SK-N-SH treated with all-trans-retinoic acid at 6 μM for 48 hours (cell line): ENCODE data around the gene FCHO2.

Experiments used
- ATAC-seq: fragments of 200-7000 bp; cut with Tn5 transposase; 3 replicates; pipeline ENCODE4 v1.9.1; 2020; ENCODE audit warnings: mild to moderate bottlenecking, moderate library complexity
- ARNTL ChIP-seq: fragments of 450-650 bp; formaldehyde crosslinking; IDR thresholded peaks from 2 replicates; pipeline ENCODE4 v1.5.0; 2020; ENCODE audit warnings: low read depth, mild to moderate bottlenecking, moderate library complexity, borderline replicate concordance
- CREB5 ChIP-seq: fragments of 250-450 bp; sonication (Bioruptor Pico); IDR thresholded peaks from 2 replicates; pipeline ENCODE4 v1.5.1; 2020; ENCODE audit warnings: low read depth, mild to moderate bottlenecking, moderate library complexity
- CSDC2 ChIP-seq: fragments of 250-450 bp; sonication (Bioruptor Pico); IDR thresholded peaks from 2 replicates; pipeline ENCODE4 v1.5.0; 2020; ENCODE audit warnings: mild to moderate bottlenecking, moderate library complexity
- CSRNP3 ChIP-seq: fragments of 250-450 bp; sonication (Bioruptor Pico); IDR thresholded peaks from 2 replicates; pipeline ENCODE4 v1.5.1; 2021; ENCODE audit warnings: mild to moderate bottlenecking, moderate library complexity
- ESRRG ChIP-seq: fragments of 250-450 bp; sonication (Bioruptor Pico); IDR thresholded peaks from 2 replicates; pipeline ENCODE4 v1.6.1; 2021; ENCODE audit warnings: mild to moderate bottlenecking
- GLIS3 ChIP-seq: fragments of 250-450 bp; sonication (Bioruptor Pico); IDR thresholded peaks from 2 replicates; pipeline ENCODE4 v1.5.0; 2020; ENCODE audit warnings: mild to moderate bottlenecking, moderate library complexity
- ISL1 ChIP-seq: fragments of 250-450 bp; sonication (Bioruptor Pico); IDR thresholded peaks from 2 replicates; pipeline ENCODE4 v2.1.2; 2022; ENCODE audit warnings: mild to moderate bottlenecking, moderate library complexity
- OSR1 ChIP-seq: fragments of 250-450 bp; sonication (Bioruptor Pico); IDR thresholded peaks from 2 replicates; pipeline ENCODE4 v1.8.0; 2022; ENCODE audit warnings: moderate library complexity, mild to moderate bottlenecking, inconsistent platforms
- POU6F1 ChIP-seq: fragments of 250-450 bp; sonication (Bioruptor Pico); IDR thresholded peaks from 2 replicates; pipeline ENCODE4 v1.8.0; 2021; ENCODE audit warnings: low read depth, mild to moderate bottlenecking, moderate library complexity, borderline replicate concordance
- PPARA ChIP-seq: fragments of 250-450 bp; sonication (Bioruptor Pico); IDR thresholded peaks from 2 replicates; pipeline ENCODE4 v1.5.0; 2020; ENCODE audit warnings: mild to moderate bottlenecking, borderline replicate concordance
- RARB ChIP-seq: fragments of 250-450 bp; sonication (Bioruptor Pico); IDR thresholded peaks from 2 replicates; pipeline ENCODE4 v1.8.0; 2021; ENCODE audit warnings: mild to moderate bottlenecking, moderate library complexity
- SNAI2 ChIP-seq: fragments of 250-450 bp; sonication (Bioruptor Pico); IDR thresholded peaks from 2 replicates; pipeline ENCODE4 v1.5.0; 2020; ENCODE audit warnings: mild to moderate bottlenecking, moderate library complexity
- TCF4 ChIP-seq: fragments of 250-450 bp; sonication (Bioruptor Pico); IDR thresholded peaks from 2 replicates; pipeline ENCODE4 v1.8.0; 2021; ENCODE audit warnings: mild to moderate bottlenecking, moderate library complexity, borderline replicate concordance
- TOX ChIP-seq: fragments of 250-450 bp; sonication (Bioruptor Pico); IDR thresholded peaks from 2 replicates; pipeline ENCODE4 v1.8.0; 2021; ENCODE audit warnings: mild to moderate bottlenecking, moderate library complexity, borderline replicate concordance
- ZC3H10 ChIP-seq: fragments of 250-450 bp; sonication (Bioruptor Pico); IDR thresholded peaks from 2 replicates; pipeline ENCODE4 v1.5.1; 2021; ENCODE audit warnings: mild to moderate bottlenecking, moderate library complexity
- ZFP3 ChIP-seq: fragments of 250-450 bp; sonication (Bioruptor Pico); IDR thresholded peaks from 2 replicates; pipeline ENCODE4 v1.5.0; 2020; ENCODE audit warnings: mild to moderate bottlenecking, moderate library complexity
- ZFP30 ChIP-seq: fragments of 450-650 bp; formaldehyde crosslinking; IDR thresholded peaks from 2 replicates; pipeline ENCODE4 v1.5.0; 2022; ENCODE audit warnings: mild to moderate bottlenecking, moderate library complexity
- ZNF565 ChIP-seq: fragments of 450-650 bp; formaldehyde crosslinking; conservative IDR thresholded peaks from 2 replicates; pipeline ENCODE4 v1.5.0; 2020; ENCODE audit warnings: low read depth, mild to moderate bottlenecking, moderate library complexity
- ZNF70 ChIP-seq: fragments of 450-650 bp; formaldehyde crosslinking; IDR thresholded peaks from 2 replicates; pipeline ENCODE4 v1.5.0; 2020; ENCODE audit warnings: mild to moderate bottlenecking, moderate library complexity
- ZNF8 ChIP-seq: fragments of 450-650 bp; formaldehyde crosslinking; IDR thresholded peaks from 2 replicates; pipeline ENCODE4 v1.5.0; 2020; ENCODE audit warnings: mild to moderate bottlenecking, moderate library complexity

FCHO2 gene

GRCh38 chr5:72936893-72937292, 18.9 kb upstream of the FCHO2 start (continued):
- TF ChIP-seq ZNF70 (CRISPR knock-in tag) = no peak
- no peak for TF ChIP-seq ZFP30 (CRISPR knock-in tag)
- no peak for TF ChIP-seq ZNF8
- no peak for TF ChIP-seq TOX
- TF ChIP-seq ESRRG (CRISPR knock-in tag) = no peak
- no peak for TF ChIP-seq TCF4 (CRISPR knock-in tag)
- no peak for TF ChIP-seq ZC3H10 (CRISPR knock-in tag)
- no peak for TF ChIP-seq CSRNP3 (CRISPR knock-in tag)
- no peak for TF ChIP-seq CSDC2
- no peak for TF ChIP-seq OSR1
- TF ChIP-seq GLIS3 = no peak
- no peak for TF ChIP-seq ZNF565 (CRISPR knock-in tag)

- no peak for TF ChIP-seq PPARA (CRISPR knock-in tag)
- TF ChIP-seq ARNTL (CRISPR knock-in tag) = no peak
- TF ChIP-seq POU6F1 = no peak
- ATAC-seq = no peak
Measured at GRCh38 chr5:72937517-72938061, 18.3 kb upstream of the FCHO2 start.

- TF ChIP-seq SNAI2 (CRISPR knock-in tag) = no peak
- TF ChIP-seq ARNTL (CRISPR knock-in tag) = no peak
- TF ChIP-seq ZNF70 (CRISPR knock-in tag) = no peak
- no peak for TF ChIP-seq POU6F1
- no peak for TF ChIP-seq ZFP3
- TF ChIP-seq CREB5 (CRISPR knock-in tag) = no peak
- TF ChIP-seq ZC3H10 (CRISPR knock-in tag) = no peak
- TF ChIP-seq ZFP30 (CRISPR knock-in tag) = no peak
- TF ChIP-seq CSRNP3 (CRISPR knock-in tag) = no peak
- TF ChIP-seq ESRRG (CRISPR knock-in tag) = no peak
- TF ChIP-seq RARB (CRISPR knock-in tag) = no peak
- no peak for TF ChIP-seq CSDC2
- TF ChIP-seq GLIS3 = no peak
- TF ChIP-seq TOX = no peak
- ATAC-seq = no peak
Measured at GRCh38 chr5:72938206-72938605, 17.6 kb upstream of the FCHO2 start.

GRCh38 chr5:72940082-72940481, 15.8 kb upstream of the FCHO2 start:
- no peak for ATAC-seq
- TF ChIP-seq TCF4 (CRISPR knock-in tag) = no peak
- no peak for TF ChIP-seq ZC3H10 (CRISPR knock-in tag)
- TF ChIP-seq CSRNP3 (CRISPR knock-in tag) = no peak
- no peak for TF ChIP-seq POU6F1
- no peak for TF ChIP-seq ZNF8
- no peak for TF ChIP-seq CSDC2
- no peak for TF ChIP-seq ISL1 (CRISPR knock-in tag)
